CD4-positive, alpha-beta memory T cell (primary cell): ENCODE data around the gene CPTP. TPM values are rescaled to one million over a fixed set of nuclear protein-coding genes. Genes with fewer than 3 reads are reported as not detected.

ENCODE experiments used
- CTCF ChIA-PET: fragments of 350-600 bp; sonication (Branson Sonifier 250); formaldehyde crosslinking; loops from one replicate; lab custom pipeline; 2021; ENCODE audit warnings: inconsistent platforms; ENCODE audit not compliant: partially characterized antibody; lab: Charles Lee
- POLR2A ChIA-PET: fragments of 350-600 bp; sonication (Branson Sonifier 250); formaldehyde crosslinking; loops from one replicate; lab custom pipeline; 2021; ENCODE audit not compliant: partially characterized antibody; lab: Charles Lee
- DNase-seq, 5 donors: peaks; one replicate each; pipeline versions ENCODE4 v3.0.0 to v3.0.0-alpha.2; 2020 to 2022; ENCODE audit warnings: mixed read lengths in 1 of 5
- H3K27ac ChIP-seq: one replicate; pipeline ENCODE4 v1.7.0; 2013; ENCODE audit warnings: low read depth, low read length
- H3K27me3 ChIP-seq: 2 replicates; pipeline ENCODE4 v1.7.0; 2013; ENCODE audit warnings: mild to moderate bottlenecking, low read length, moderate library complexity; ENCODE audit not compliant: insufficient read depth
- H3K36me3 ChIP-seq: 2 replicates; pipeline ENCODE4 v1.7.0; 2013; ENCODE audit warnings: mild to moderate bottlenecking, low read length, moderate library complexity; ENCODE audit not compliant: insufficient read depth
- H3K4me1 ChIP-seq: 2 replicates; pipeline ENCODE4 v1.7.0; 2013; ENCODE audit warnings: mild to moderate bottlenecking, low read length, moderate library complexity; ENCODE audit not compliant: insufficient read depth
- H3K4me3 ChIP-seq, 2 donors: one replicate each; pipeline ENCODE4 v1.7.0; 2013; ENCODE audit warnings: low read length in 2 of 2, mild to moderate bottlenecking in 1 of 2
- H3K9me3 ChIP-seq, 2 donors: one replicate each; pipeline ENCODE4 v1.7.0; 2013; ENCODE audit warnings: low read length in 2 of 2, control low read depth in 1 of 2; ENCODE audit not compliant: control insufficient read depth in 1 of 2
- H3K27ac Mint-ChIP-seq, 7 donors: one replicate each; pipeline ENCODE4 v1.8.0; 2020 to 2021; ENCODE audit warnings: mixed read lengths in 7 of 7, mild to moderate bottlenecking in 6 of 7, inconsistent platforms in 3 of 7, moderate library complexity in 3 of 7
- H3K27me3 Mint-ChIP-seq, 2 donors: one replicate each; pipeline ENCODE4 v1.8.0; 2020 to 2021; ENCODE audit warnings: mixed read lengths in 2 of 2
- H3K36me3 Mint-ChIP-seq, 2 donors: one replicate each; pipeline ENCODE4 v1.8.0; 2020 to 2021; ENCODE audit warnings: mixed read lengths in 2 of 2, inconsistent platforms in 1 of 2, mild to moderate bottlenecking in 1 of 2
- H3K4me1 Mint-ChIP-seq, 4 donors: one replicate each; pipeline ENCODE4 v1.8.0; 2020 to 2021; ENCODE audit warnings: mixed read lengths in 4 of 4, mild to moderate bottlenecking in 1 of 4
- H3K4me3 Mint-ChIP-seq, 8 donors: one replicate each; pipeline ENCODE4 v1.8.0; 2020 to 2021; ENCODE audit warnings: mixed read lengths in 8 of 8, mild to moderate bottlenecking in 7 of 8, moderate library complexity in 6 of 8, inconsistent platforms in 3 of 8
- H3K9me3 Mint-ChIP-seq, 8 donors: one replicate each; pipeline ENCODE4 v1.8.0; 2020 to 2021; ENCODE audit warnings: mixed read lengths in 8 of 8, mild to moderate bottlenecking in 5 of 8, inconsistent platforms in 3 of 8, moderate library complexity in 1 of 8
- intact Hi-C: fragments of 100-400 bp; cut with micrococcal nuclease; formaldehyde crosslinking; loops from one replicate; pipeline ENCODE4 v1.15.1; 2023
- polyA plus RNA-seq, 2 donors: library from polyadenylated mRNA; unstranded; fragments of 300-500 nt; fragmentation: Illumina TruSeq; gene quantifications; one replicate each; pipeline ENCODE4 v1.2.3, GENCODE V29; 2021
- total RNA-seq, 2 experiments: library from RNA; stranded (reverse); gene quantifications; one replicate each; pipeline ENCODE4 v1.2.3, GENCODE V29; 2021

The CPTP gene
- total and polyA plus RNA-seq, 4 experiments from 2014 or later: 15.4 to 28.3 (median 25.9) TPM

DNA sequence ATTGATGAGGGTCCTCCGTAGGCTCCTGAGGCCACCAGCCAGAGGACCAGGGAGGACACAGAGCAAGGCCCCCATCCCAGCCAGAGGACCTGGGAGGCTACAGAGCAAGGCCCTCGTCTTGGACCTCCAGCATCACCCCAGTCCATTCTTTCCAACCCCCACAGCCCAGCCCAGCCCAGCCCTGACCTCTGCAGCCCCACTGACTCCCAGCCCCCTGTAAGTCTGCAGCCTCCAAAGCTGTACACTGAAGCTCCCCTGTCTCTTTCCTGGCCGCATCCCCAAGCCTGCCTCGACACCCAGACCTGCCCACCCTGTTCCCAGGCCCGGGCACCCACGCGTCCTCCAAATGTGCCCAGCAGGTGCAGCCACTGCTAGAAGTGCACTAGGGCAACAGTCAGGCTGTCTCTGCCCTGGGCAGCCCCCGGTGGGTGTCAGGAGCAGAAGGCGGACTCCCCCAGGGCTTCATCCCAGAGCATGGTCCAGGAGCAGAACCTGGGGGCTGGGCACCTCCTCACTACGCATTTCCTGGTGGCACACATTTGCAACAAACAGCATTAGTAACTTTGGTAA, 22.5 kb downstream of the CPTP start:
- Histone ChIP-seq H3K4me1 (peaks cover 14% of the 10 kb centered on the region), H3K27me3 (no peaks in the 10 kb centered on the region), H3K4me3 (no peak overlapping the region), H3K36me3 (no peaks in the 10 kb centered on the region), H3K9me3 (no peaks in the 10 kb centered on the region), H3K27ac (no peak overlapping the region)
- CTCF ChIA-PET: interaction anchor here (1.4 to 1.9 kb wide), 3 partner anchors 25 to 224 kb away, joined by 4 to 9 read pairs (median 5); no protein-coding TSS in a partner anchor
- Mint-ChIP-seq H3K27me3 (peaks cover 0 to under 1% of the 10 kb centered on the region in 2 donors), H3K4me3 (peak overlapping the region in 7 of 8 donors; percentile 34 to 85 (median 78)), H3K4me1 (peaks cover 4 to 21% (median 11%) of the 10 kb centered on the region in 4 donors), H3K9me3 (no peaks in the 10 kb centered on the region), H3K36me3 (no peaks in the 10 kb centered on the region), H3K27ac (peak overlapping the region in 4 of 7 donors; percentile 53 to 60 (median 58))
- intact Hi-C loops: no loop called here
- POLR2A ChIA-PET: interaction anchor here (1.6 to 2.0 kb wide), 3 partner anchors 19 to 28 kb away, joined by 3 to 14 read pairs (median 5); partner anchors contain the start of gene AURKAIP1
- no peak for DNase-seq

- intact Hi-C loops: loop anchor here (2.0 kb wide), 1 partner anchor 25 kb away; no protein-coding TSS in a partner anchor
- H3K27ac ChIP-seq: peak overlapping the region; percentile 41
- H3K4me3 Mint-ChIP-seq: peak overlapping the region; percentile 70 to 85 (median 78)
- no peaks in the 10 kb centered on the region for H3K36me3 ChIP-seq
- H3K27ac Mint-ChIP-seq: peak overlapping the region in 5 of 7 donors; percentile 57 to 89 (median 63)
- H3K4me3 ChIP-seq: peak overlapping the region in 1 of 2 donors; percentile 43
- no peaks in the 10 kb centered on the region for H3K36me3 Mint-ChIP-seq
- peaks cover 3 to 8% of the 10 kb centered on the region in 2 donors for H3K27me3 Mint-ChIP-seq
- ChIA-PET CTCF (interaction anchor here (1.4 to 1.9 kb wide), 3 partner anchors 24 to 225 kb away, joined by 4 to 9 read pairs (median 5); no protein-coding TSS in a partner anchor), POLR2A (interaction anchor here (0.8 to 2.0 kb wide), 7 partner anchors 17 to 75 kb away, joined by 3 to 14 read pairs (median 5); partner anchors contain the start of genes AURKAIP1, CCNL2 and UBE2J2)
- H3K27me3 ChIP-seq: no peaks in the 10 kb centered on the region
- DNase-seq: no peak
- peaks cover 14% of the 10 kb centered on the region for H3K4me1 ChIP-seq
- no peaks in the 10 kb centered on the region for H3K9me3 Mint-ChIP-seq
- H3K4me1 Mint-ChIP-seq: peaks cover 4 to 28% (median 15%) of the 10 kb centered on the region in 4 donors
- H3K9me3 ChIP-seq: no peaks in the 10 kb centered on the region
Observed at GRCh38 chr1:1347663-1348419, 23.2 kb downstream of the CPTP start.

DNA sequence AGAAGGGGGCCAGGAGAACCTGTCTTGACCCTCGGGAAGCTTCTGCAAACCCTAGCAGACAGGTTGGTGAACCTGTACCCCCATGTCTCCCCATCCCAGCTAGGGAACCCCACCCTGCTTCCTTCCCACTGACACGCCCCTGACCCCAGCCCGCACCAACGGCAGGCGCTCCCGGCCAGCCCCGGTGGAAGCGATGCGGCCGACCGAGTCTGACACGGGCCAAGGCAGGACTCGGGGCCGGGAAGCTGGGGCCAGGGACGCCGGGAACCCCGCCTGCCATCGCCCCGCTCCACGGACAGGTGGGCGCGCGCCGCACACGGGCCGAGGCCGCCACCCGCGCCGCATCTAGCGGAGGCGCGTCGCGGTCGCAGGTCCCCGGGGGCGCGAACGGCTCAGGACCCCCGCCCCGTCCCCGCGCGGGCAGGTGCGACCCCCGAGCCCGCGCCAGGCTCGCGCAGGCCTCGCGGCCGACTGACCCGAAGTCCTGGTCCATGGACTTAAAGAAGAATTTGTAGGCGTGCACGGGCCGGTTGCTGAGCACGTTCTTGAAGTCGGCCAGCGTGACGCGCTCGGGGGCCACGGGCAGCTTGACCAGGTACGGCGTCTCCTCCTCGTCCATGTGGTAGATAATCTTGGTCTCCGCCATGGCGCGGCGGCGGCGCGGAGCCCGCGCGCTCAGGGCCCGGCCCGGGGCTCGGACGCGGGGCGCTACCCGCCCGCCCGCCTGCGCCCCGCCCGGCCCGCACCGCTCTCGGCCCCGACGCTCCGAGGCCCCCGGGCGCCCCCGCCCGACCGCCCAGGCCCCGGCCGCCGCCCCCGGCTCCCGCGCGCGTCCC, 24.0 kb downstream of the CPTP start:
- Histone ChIP-seq H3K9me3 (no peaks in the 10 kb centered on the region), H3K4me1 (peaks cover 17% of the 10 kb centered on the region), H3K27ac (peak overlapping the region; percentile 41), H3K27me3 (no peaks in the 10 kb centered on the region), H3K36me3 (no peaks in the 10 kb centered on the region), H3K4me3 (peak overlapping the region in 1 of 2 donors; percentile 43)
- no peaks in the 10 kb centered on the region for H3K36me3 Mint-ChIP-seq
- POLR2A ChIA-PET: interaction anchor here (0.7 to 2.0 kb wide), 8 partner anchors 18 to 382 kb away, joined by 3 to 14 read pairs (median 4); partner anchors contain the start of genes AURKAIP1, CCNL2, PLEKHN1 and UBE2J2
- H3K9me3 Mint-ChIP-seq: peaks cover 0 to 2% (median 0%) of the 10 kb centered on the region in 8 donors
- H3K27me3 Mint-ChIP-seq: peaks cover 3 to 9% of the 10 kb centered on the region in 2 donors
- intact Hi-C loops: loop anchor here (1.0 to 2.0 kb wide), 2 partner anchors 24 to 40 kb away; partner anchors contain the start of gene PUSL1
- peaks cover 4 to 30% (median 16%) of the 10 kb centered on the region in 4 donors for H3K4me1 Mint-ChIP-seq
- CTCF ChIA-PET: interaction anchor here (1.4 to 1.9 kb wide), 3 partner anchors 23 to 226 kb away, joined by 4 to 9 read pairs (median 5); no protein-coding TSS in a partner anchor
- DNase-seq: no peak
- H3K27ac Mint-ChIP-seq: peak overlapping the region in 5 of 7 donors; percentile 57 to 89 (median 64)
- H3K4me3 Mint-ChIP-seq: peak overlapping the region; percentile 70 to 85 (median 78)

- Mint-ChIP-seq H3K4me3 (peak within 1 kb of the TSS; percentile 70 to 85 (median 78)), H3K27me3 (peaks cover 3 to 11% of the 10 kb centered on the region in 2 donors), H3K4me1 (peaks cover 4 to 35% (median 17%) of the 10 kb centered on the region in 4 donors), H3K9me3 (peaks cover 0 to 2% (median 0%) of the 10 kb centered on the region in 8 donors), H3K27ac (peak within 1 kb of the TSS in 5 of 7 donors; percentile 57 to 89 (median 64)), H3K36me3 (no peaks in the 10 kb centered on the region)
- no peaks in the 10 kb centered on the region for H3K9me3 ChIP-seq
- H3K27me3 ChIP-seq: no peaks in the 10 kb centered on the region
- H3K27ac ChIP-seq: peak within 1 kb of the TSS; percentile 43
- H3K36me3 ChIP-seq: no peaks in the 10 kb centered on the region
- CTCF ChIA-PET: interaction anchor here (1.9 kb wide), 1 partner anchor 227 kb away, joined by 5 read pairs; no protein-coding TSS in a partner anchor
- H3K4me1 ChIP-seq: peaks cover 25% of the 10 kb centered on the region
- intact Hi-C loops: loop anchor here (1.0 to 2.0 kb wide), 2 partner anchors 23 to 41 kb away; partner anchors contain the start of gene PUSL1
- POLR2A ChIA-PET: interaction anchor here (1.0 kb wide), 1 partner anchor 50 kb away, joined by 7 read pairs; the partner anchor contains the start of gene CCNL2
- peak; percentile 65 to 80 (median 71) for DNase-seq
- peak within 1 kb of the TSS in 1 of 2 donors; percentile 51 for H3K4me3 ChIP-seq
Observed at GRCh38 chr1:1349256-1350012, 24.8 kb downstream of the CPTP start, which contains the start of gene DVL1. Gene DVL1 (minus strand): TSS chr1:1349418. CDS start chr1:1349065, 353 bp downstream.

DNA sequence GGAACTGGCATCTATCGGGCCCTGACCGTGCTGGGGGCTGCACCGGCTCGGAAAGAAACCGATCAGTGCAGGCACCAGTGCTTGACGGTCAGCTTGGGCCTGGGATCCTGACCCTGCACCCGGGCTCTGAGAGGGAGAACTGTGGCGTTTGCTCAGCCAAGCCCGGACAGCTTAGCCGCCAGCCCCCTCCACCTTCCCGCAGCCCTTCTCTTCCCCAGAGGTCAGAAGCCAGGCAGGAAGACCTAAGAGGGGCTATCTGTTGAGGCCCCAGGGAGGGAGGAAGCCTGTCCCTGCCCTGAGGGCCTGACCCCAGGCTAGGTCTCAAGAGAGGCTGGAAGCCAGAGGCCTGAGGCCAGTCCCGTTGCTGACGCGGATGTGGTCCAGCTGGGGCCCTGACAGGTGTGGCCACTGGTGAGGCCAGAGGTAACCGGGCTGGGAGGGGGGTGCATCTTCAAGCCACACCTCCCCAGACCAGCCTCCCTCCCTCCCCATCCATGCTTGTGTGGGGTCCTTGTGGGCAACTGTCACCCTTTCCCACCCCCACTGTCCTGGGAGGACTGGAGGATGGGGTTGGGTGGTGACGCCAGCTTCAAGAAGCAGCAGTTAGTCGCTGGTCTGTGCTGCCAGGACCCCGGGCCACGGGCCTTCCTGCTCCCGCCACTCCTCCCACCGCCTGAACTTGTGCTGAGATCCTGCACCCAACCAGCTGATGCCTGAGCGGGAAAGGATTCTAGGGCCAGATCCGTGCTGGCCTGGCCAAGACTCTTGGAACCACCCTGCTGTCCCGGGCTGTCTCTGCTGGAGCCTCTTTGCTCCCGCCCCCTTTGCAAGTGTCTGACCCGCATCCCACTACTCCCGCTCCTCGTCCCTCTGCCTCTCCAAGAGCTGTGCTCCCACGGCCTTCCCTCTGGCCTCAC, 27.2 kb downstream of the CPTP start:
- H3K27ac ChIP-seq: no peak overlapping the region
- DNase-seq: no peak
- Mint-ChIP-seq H3K9me3 (peaks cover 0 to 2% (median 0%) of the 10 kb centered on the region in 8 donors), H3K4me1 (peaks cover 2 to 32% (median 15%) of the 10 kb centered on the region in 4 donors), H3K27ac (peak overlapping the region in 2 of 7 donors; percentile 72 to 78), H3K36me3 (no peaks in the 10 kb centered on the region), H3K4me3 (peak overlapping the region; percentile 26 to 91 (median 68)), H3K27me3 (peaks cover 4 to 11% of the 10 kb centered on the region in 2 donors)
- intact Hi-C loops: no loop called here
- ChIA-PET CTCF (interaction anchor here (1.8 kb wide), 1 partner anchor 20 kb away, joined by 9 read pairs; no protein-coding TSS in a partner anchor), POLR2A (interaction anchor here (1.4 to 3.5 kb wide), 3 partner anchors 19 to 48 kb away, joined by 4 to 24 read pairs (median 6); partner anchors contain the start of genes AURKAIP1 and CCNL2)
- H3K27me3 ChIP-seq: no peaks in the 10 kb centered on the region
- H3K9me3 ChIP-seq: no peaks in the 10 kb centered on the region
- no peak overlapping the region for H3K4me3 ChIP-seq
- peaks cover 27% of the 10 kb centered on the region for H3K4me1 ChIP-seq
- H3K36me3 ChIP-seq: no peaks in the 10 kb centered on the region
